Loucy (cell line): Measurements from ENCODE around the gene SLBP.

Source experiments
- H2AFZ ChIP-seq: fragments of 200-600 bp; sonication (generic); 2 replicates; pipeline ENCODE4 v1.6.0; 2016; ENCODE audit warnings: antibody characterized with exemption, mild to moderate bottlenecking, low read length, moderate library complexity
- H3F3A ChIP-seq: fragments of 200-600 bp; 2 replicates; pipeline ENCODE4 v1.6.0; 2016; ENCODE audit warnings: antibody characterized with exemption, low read depth, mild to moderate bottlenecking
- H3K27me3 ChIP-seq: fragments of 200-600 bp; sonication (generic); 2 replicates; pipeline ENCODE4 v1.6.1; 2014; ENCODE audit warnings: low read length, mild to moderate bottlenecking; ENCODE audit not compliant: insufficient read depth, poor library complexity, severe bottlenecking
- H3K36me3 ChIP-seq: fragments of 200-600 bp; sonication (generic); 2 replicates; pipeline ENCODE4 v1.6.1; 2016; ENCODE audit warnings: low read length; ENCODE audit not compliant: insufficient read depth
- H3K4me1 ChIP-seq: fragments of 200-600 bp; sonication (generic); 2 replicates; pipeline ENCODE4 v1.5.1; 2014; ENCODE audit warnings: low read length, mild to moderate bottlenecking; ENCODE audit not compliant: insufficient read depth, poor library complexity, severe bottlenecking
- H3K4me2 ChIP-seq: fragments of 200-600 bp; sonication (generic); 2 replicates; pipeline ENCODE4 v1.6.0; 2014; ENCODE audit warnings: antibody characterized with exemption, low read length, low read depth, mild to moderate bottlenecking; ENCODE audit not compliant: poor library complexity, severe bottlenecking
- H3K4me3 ChIP-seq: fragments of 200-600 bp; sonication (generic); 2 replicates; pipeline ENCODE4 v1.5.1; 2014; ENCODE audit warnings: low read length, mild to moderate bottlenecking, mixed read lengths; ENCODE audit not compliant: poor library complexity, severe bottlenecking
- H3K79me2 ChIP-seq: fragments of 200-600 bp; sonication (generic); 2 replicates; pipeline ENCODE4 v1.6.1; 2014; ENCODE audit warnings: low read length; ENCODE audit not compliant: insufficient read depth
- H3K9ac ChIP-seq: fragments of 200-600 bp; sonication (generic); 2 replicates; pipeline ENCODE4 v1.6.0; 2014; ENCODE audit warnings: mild to moderate bottlenecking, low read depth, low read length, moderate library complexity; ENCODE audit not compliant: poor library complexity, severe bottlenecking
- H3K9me2 ChIP-seq: fragments of 200-600 bp; sonication (generic); replicated peaks from 2 replicates; pipeline ENCODE4 v1.6.1; 2016; ENCODE audit warnings: low read depth, low read length, mixed read lengths
- H3K9me3 ChIP-seq: fragments of 200-600 bp; sonication (generic); 2 replicates; pipeline ENCODE4 v1.6.1; 2014; ENCODE audit warnings: mild to moderate bottlenecking, antibody characterized with exemption, low read length, low read depth; ENCODE audit not compliant: insufficient read depth
- H4K20me1 ChIP-seq: fragments of 200-600 bp; sonication (generic); 2 replicates; pipeline ENCODE4 v1.6.0; 2014; ENCODE audit warnings: antibody characterized with exemption, low read length, mild to moderate bottlenecking; ENCODE audit not compliant: insufficient read depth, poor library complexity, severe bottlenecking
- EZH2phosphoT487 ChIP-seq: fragments of 200-600 bp; IDR thresholded peaks from 2 replicates; pipeline ENCODE4 v1.6.1; 2018; ENCODE audit warnings: antibody characterized with exemption, mild to moderate bottlenecking, moderate library complexity, borderline replicate concordance
- TF ChIP-seq, protein P1 (sequence below): fragments of 200-600 bp; sonication (generic); conservative IDR thresholded peaks from 2 replicates; pipeline ENCODE4 v1.5.1; 2014; ENCODE audit warnings: mild to moderate bottlenecking, antibody characterized with exemption, low read length

SLBP gene

GRCh38 chr4:1643971-1644735 is 68.0 kb downstream of the SLBP start:
- Histone ChIP-seq H3K4me2 (no peak overlapping the region), H3K9me3 (no peaks in the 10 kb centered on the region), H3K9ac (no peak overlapping the region), H3K9me2 (no peaks in the 10 kb centered on the region), H3K79me2 (no peaks in the 10 kb centered on the region), H3F3A (no peaks in the 10 kb centered on the region), H3K27me3 (no peaks in the 10 kb centered on the region), H3K4me3 (no peak overlapping the region), H4K20me1 (no peaks in the 10 kb centered on the region), H3K4me1 (no peaks in the 10 kb centered on the region), H2AFZ (no peak overlapping the region), H3K36me3 (no peaks in the 10 kb centered on the region)
- TF ChIP-seq, protein P1, sequence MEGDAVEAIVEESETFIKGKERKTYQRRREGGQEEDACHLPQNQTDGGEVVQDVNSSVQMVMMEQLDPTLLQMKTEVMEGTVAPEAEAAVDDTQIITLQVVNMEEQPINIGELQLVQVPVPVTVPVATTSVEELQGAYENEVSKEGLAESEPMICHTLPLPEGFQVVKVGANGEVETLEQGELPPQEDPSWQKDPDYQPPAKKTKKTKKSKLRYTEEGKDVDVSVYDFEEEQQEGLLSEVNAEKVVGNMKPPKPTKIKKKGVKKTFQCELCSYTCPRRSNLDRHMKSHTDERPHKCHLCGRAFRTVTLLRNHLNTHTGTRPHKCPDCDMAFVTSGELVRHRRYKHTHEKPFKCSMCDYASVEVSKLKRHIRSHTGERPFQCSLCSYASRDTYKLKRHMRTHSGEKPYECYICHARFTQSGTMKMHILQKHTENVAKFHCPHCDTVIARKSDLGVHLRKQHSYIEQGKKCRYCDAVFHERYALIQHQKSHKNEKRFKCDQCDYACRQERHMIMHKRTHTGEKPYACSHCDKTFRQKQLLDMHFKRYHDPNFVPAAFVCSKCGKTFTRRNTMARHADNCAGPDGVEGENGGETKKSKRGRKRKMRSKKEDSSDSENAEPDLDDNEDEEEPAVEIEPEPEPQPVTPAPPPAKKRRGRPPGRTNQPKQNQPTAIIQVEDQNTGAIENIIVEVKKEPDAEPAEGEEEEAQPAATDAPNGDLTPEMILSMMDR: no peak
- TF ChIP-seq EZH2phosphoT487: no peak
